ENCODE data around the gene EFNB2.

The EFNB2 gene

GRCh38 chr13:106496072-106496997 lies 39.1 kb downstream of the EFNB2 start:
- DNase-seq, result no peak
- H3K27ac ChIP-seq (ENCODE audit: low read depth, low read length), result no peak overlapping the region
- no peak overlapping the region for H2BK120ac ChIP-seq (ENCODE audit: insufficient read depth, low read length, poor library complexity)
- H2AK5ac ChIP-seq (ENCODE audit: low read length), result no peak overlapping the region
- H3K4me2 ChIP-seq (ENCODE audit: low read length), result no peak overlapping the region
- no CpG with 5 or more reads among the region's 6 CpGs for WGBS (ENCODE audit: extremely low coverage, insufficient coverage, insufficient read length)
- no peak overlapping the region for H2BK12ac ChIP-seq (ENCODE audit: low read length)
- H4K12ac ChIP-seq (ENCODE audit: low read depth, low read length), result no peak overlapping the region
- no peaks in the 10 kb centered on the region for H3K79me2 ChIP-seq (ENCODE audit: control insufficient read depth, insufficient read depth, low read length, poor library complexity)
- H3K4me3 ChIP-seq (ENCODE audit: low read depth, low read length), result no peak overlapping the region
- H3K14ac ChIP-seq (ENCODE audit: low read length), result no peak overlapping the region
- H3K9me3 ChIP-seq (ENCODE audit: insufficient read depth, low read depth, low read length), result no peaks in the 10 kb centered on the region
- H3K4ac ChIP-seq (ENCODE audit: low read depth, low read length), result no peak overlapping the region
- peaks cover 2% of the 10 kb centered on the region for H3K79me1 ChIP-seq (ENCODE audit: low read length)
- H3K18ac ChIP-seq (ENCODE audit: low read length), result no peak overlapping the region
- no peak overlapping the region for H4K91ac ChIP-seq (ENCODE audit: low read depth, low read length)
- peak overlapping the region; percentile 28 for H3K9ac ChIP-seq (ENCODE audit: low read length)
- H4K8ac ChIP-seq (ENCODE audit: low read depth, low read length), result no peak overlapping the region
- peaks cover 0 to 6% of the 10 kb centered on the region in 2 experiments for H3K4me1 ChIP-seq (ENCODE audit: control insufficient read depth in 1 of 2, insufficient read depth in 2 of 2, low read length in 2 of 2)
- no peak overlapping the region for H2AFZ ChIP-seq (ENCODE audit: insufficient read depth, low read length, poor library complexity)
- H3K23ac ChIP-seq (ENCODE audit: low read length), result no peak overlapping the region
- H3K36me3 ChIP-seq (ENCODE audit: control insufficient read depth in 1 of 2, insufficient read depth in 2 of 2, low read length in 2 of 2), result peaks cover 28 to 34% of the 10 kb centered on the region in 2 experiments
- no peak overlapping the region for H2BK5ac ChIP-seq (ENCODE audit: low read depth, low read length, poor library complexity)
- no peaks in the 10 kb centered on the region for H3K27me3 ChIP-seq (ENCODE audit: insufficient read depth, low read length)

- Histone ChIP-seq H4K12ac (ENCODE audit: low read depth, low read length) (no peak overlapping the region), H3K14ac (ENCODE audit: low read length) (no peak overlapping the region), H3K4me2 (ENCODE audit: low read length) (no peak overlapping the region), H2BK12ac (ENCODE audit: low read length) (no peak overlapping the region), H3K9ac (ENCODE audit: low read length) (no peak overlapping the region), H2BK120ac (ENCODE audit: insufficient read depth, low read length, poor library complexity) (no peak overlapping the region), H3K36me3 (ENCODE audit: control insufficient read depth in 1 of 2, insufficient read depth in 2 of 2, low read length in 2 of 2) (peaks cover 31 to 34% of the 10 kb centered on the region in 2 experiments), H2BK5ac (ENCODE audit: low read depth, low read length, poor library complexity) (no peak overlapping the region), H3K27me3 (ENCODE audit: insufficient read depth, low read length) (no peaks in the 10 kb centered on the region), H3K18ac (ENCODE audit: low read length) (no peak overlapping the region), H3K4me1 (ENCODE audit: control insufficient read depth in 1 of 2, insufficient read depth in 2 of 2, low read length in 2 of 2) (peaks cover 0 to under 1% of the 10 kb centered on the region in 2 experiments), H4K8ac (ENCODE audit: low read depth, low read length) (no peak overlapping the region), H3K79me2 (ENCODE audit: control insufficient read depth, insufficient read depth, low read length, poor library complexity) (no peaks in the 10 kb centered on the region), H3K4me3 (ENCODE audit: low read depth, low read length) (no peak overlapping the region), H3K23ac (ENCODE audit: low read length) (no peak overlapping the region), H2AK5ac (ENCODE audit: low read length) (no peak overlapping the region), H3K9me3 (ENCODE audit: insufficient read depth, low read depth, low read length) (no peaks in the 10 kb centered on the region), H3K27ac (ENCODE audit: low read depth, low read length) (no peak overlapping the region), H3K79me1 (ENCODE audit: low read length) (peaks cover under 1% of the 10 kb centered on the region), H2AFZ (ENCODE audit: insufficient read depth, low read length, poor library complexity) (no peak overlapping the region), H3K4ac (ENCODE audit: low read depth, low read length) (no peak overlapping the region), H4K91ac (ENCODE audit: low read depth, low read length) (no peak overlapping the region)
- no peak for DNase-seq
- WGBS (ENCODE audit: extremely low coverage, insufficient coverage, insufficient read length), result no CpG with 5 or more reads among the region's 3 CpGs
Observed at GRCh38 chr13:106494936-106495335, 40.5 kb downstream of the EFNB2 start.

GRCh38 chr13:106494506-106494905 lies 41.0 kb downstream of the EFNB2 start:
- H2AFZ ChIP-seq (ENCODE audit: insufficient read depth, low read length, poor library complexity), result no peak overlapping the region
- no peaks in the 10 kb centered on the region for H3K9me3 ChIP-seq (ENCODE audit: insufficient read depth, low read depth, low read length)
- no peaks in the 10 kb centered on the region for H3K27me3 ChIP-seq (ENCODE audit: insufficient read depth, low read length)
- no peak overlapping the region for H2BK120ac ChIP-seq (ENCODE audit: insufficient read depth, low read length, poor library complexity)
- H2AK5ac ChIP-seq (ENCODE audit: low read length), result no peak overlapping the region
- H3K4me1 ChIP-seq (ENCODE audit: control insufficient read depth in 1 of 2, insufficient read depth in 2 of 2, low read length in 2 of 2), result no peaks in the 10 kb centered on the region
- no peak for DNase-seq
- no peak overlapping the region for H2BK12ac ChIP-seq (ENCODE audit: low read length)
- no peak overlapping the region for H3K27ac ChIP-seq (ENCODE audit: low read depth, low read length)
- no peak overlapping the region for H3K4ac ChIP-seq (ENCODE audit: low read depth, low read length)
- H3K4me2 ChIP-seq (ENCODE audit: low read length), result no peak overlapping the region
- no peak overlapping the region for H3K18ac ChIP-seq (ENCODE audit: low read length)
- peaks cover 31 to 33% of the 10 kb centered on the region in 2 experiments for H3K36me3 ChIP-seq (ENCODE audit: control insufficient read depth in 1 of 2, insufficient read depth in 2 of 2, low read length in 2 of 2)
- no peak overlapping the region for H3K9ac ChIP-seq (ENCODE audit: low read length)
- H4K8ac ChIP-seq (ENCODE audit: low read depth, low read length), result no peak overlapping the region
- no peak overlapping the region for H4K12ac ChIP-seq (ENCODE audit: low read depth, low read length)
- no peak overlapping the region for H4K91ac ChIP-seq (ENCODE audit: low read depth, low read length)
- no peaks in the 10 kb centered on the region for H3K79me1 ChIP-seq (ENCODE audit: low read length)
- H3K23ac ChIP-seq (ENCODE audit: low read length), result no peak overlapping the region
- H2BK5ac ChIP-seq (ENCODE audit: low read depth, low read length, poor library complexity), result no peak overlapping the region
- no peak overlapping the region for H3K4me3 ChIP-seq (ENCODE audit: low read depth, low read length)
- H3K79me2 ChIP-seq (ENCODE audit: control insufficient read depth, insufficient read depth, low read length, poor library complexity), result no peaks in the 10 kb centered on the region
- H3K14ac ChIP-seq (ENCODE audit: low read length), result no peak overlapping the region

- Histone ChIP-seq H3K79me1 (ENCODE audit: low read length) (no peaks in the 10 kb centered on the region), H2BK120ac (ENCODE audit: insufficient read depth, low read length, poor library complexity) (no peak overlapping the region), H3K4me3 (ENCODE audit: low read depth, low read length) (no peak overlapping the region), H3K4me1 (ENCODE audit: control insufficient read depth in 1 of 2, insufficient read depth in 2 of 2, low read length in 2 of 2) (no peaks in the 10 kb centered on the region), H3K9ac (ENCODE audit: low read length) (no peak overlapping the region), H3K9me3 (ENCODE audit: insufficient read depth, low read depth, low read length) (no peaks in the 10 kb centered on the region), H4K8ac (ENCODE audit: low read depth, low read length) (no peak overlapping the region), H4K12ac (ENCODE audit: low read depth, low read length) (no peak overlapping the region), H3K27ac (ENCODE audit: low read depth, low read length) (no peak overlapping the region), H3K79me2 (ENCODE audit: control insufficient read depth, insufficient read depth, low read length, poor library complexity) (no peaks in the 10 kb centered on the region), H3K23ac (ENCODE audit: low read length) (no peak overlapping the region), H3K18ac (ENCODE audit: low read length) (no peak overlapping the region), H3K36me3 (ENCODE audit: control insufficient read depth in 1 of 2, insufficient read depth in 2 of 2, low read length in 2 of 2) (peaks cover 31 to 33% of the 10 kb centered on the region in 2 experiments), H2AK5ac (ENCODE audit: low read length) (no peak overlapping the region), H3K4me2 (ENCODE audit: low read length) (no peak overlapping the region), H3K27me3 (ENCODE audit: insufficient read depth, low read length) (no peaks in the 10 kb centered on the region), H3K4ac (ENCODE audit: low read depth, low read length) (no peak overlapping the region), H2BK5ac (ENCODE audit: low read depth, low read length, poor library complexity) (no peak overlapping the region), H2BK12ac (ENCODE audit: low read length) (no peak overlapping the region), H2AFZ (ENCODE audit: insufficient read depth, low read length, poor library complexity) (no peak overlapping the region), H3K14ac (ENCODE audit: low read length) (no peak overlapping the region), H4K91ac (ENCODE audit: low read depth, low read length) (no peak overlapping the region)
- WGBS (ENCODE audit: extremely low coverage, insufficient coverage, insufficient read length), result no CpG with 5 or more reads among the region's 17 CpGs
- peak in 1 of 2 donors; percentile 14 for DNase-seq
Observed at GRCh38 chr13:106493533-106494220, 41.8 kb downstream of the EFNB2 start.

Data from trophoblast cell (in vitro differentiated cells and primary cell).